K562 (cell line): ENCODE results near the gene TUBB1. TPM values are rescaled to one million over a fixed set of nuclear protein-coding genes. Genes with fewer than 3 reads are reported as not detected.

Source experiments
- BRF1 ChIP-seq: IDR thresholded peaks from 3 replicates; pipeline ENCODE4 v1.6.1; 2011; ENCODE audit warnings: borderline replicate concordance, mild to moderate bottlenecking; ENCODE audit not compliant: insufficient read length; ENCODE audit errors: extremely low read depth
- CBX5 ChIP-seq: IDR thresholded peaks from 2 replicates; pipeline ENCODE4 v1.6.1; 2014; ENCODE audit warnings: low read depth, borderline replicate concordance
- CCAR2 ChIP-seq: fragments of 200-400 bp; formaldehyde crosslinking; IDR thresholded peaks from 2 replicates; pipeline ENCODE4 v1.6.1; 2017; ENCODE audit warnings: mild to moderate bottlenecking, low read depth, low read length
- DPF2 ChIP-seq: fragments of 450-650 bp; IDR thresholded peaks from 2 replicates; pipeline ENCODE4 v1.6.1; 2016
- ETV5 ChIP-seq: sonication (generic); formaldehyde crosslinking; IDR thresholded peaks from 2 replicates; pipeline ENCODE4 v1.4.0; 2020; ENCODE audit warnings: low read depth, mild to moderate bottlenecking, missing genetic modification reagents
- GATAD2B ChIP-seq: fragments of 450-650 bp; IDR thresholded peaks from 2 replicates; pipeline ENCODE4 v1.6.1; 2017; ENCODE audit warnings: mild to moderate bottlenecking, borderline replicate concordance
- MCM5 ChIP-seq: fragments of 450-650 bp; IDR thresholded peaks from 2 replicates; pipeline ENCODE4 v1.6.1; 2016; ENCODE audit warnings: low read depth
- MEF2D ChIP-seq: conservative IDR thresholded peaks from 2 replicates; pipeline ENCODE4 v1.6.1; 2016; ENCODE audit warnings: low read depth, missing genetic modification characterization, missing compliant biosample characterization
- RBM22 ChIP-seq: fragments of 200-400 bp; formaldehyde crosslinking; IDR thresholded peaks from 2 replicates; pipeline ENCODE4 v1.6.1; 2018; ENCODE audit warnings: low read length, low read depth; ENCODE audit not compliant: poor library complexity, severe bottlenecking
- SPI1 ChIP-seq: IDR thresholded peaks from 2 replicates; pipeline ENCODE4 v1.6.1; 2011; ENCODE audit warnings: low read depth, low read length, control low read depth, borderline replicate concordance
- TGIF2 ChIP-seq: sonication (generic); formaldehyde crosslinking; IDR thresholded peaks from 2 replicates; pipeline ENCODE4 v1.8.1; 2022; ENCODE audit warnings: mild to moderate bottlenecking, missing genetic modification reagents, moderate library complexity
- ZNF263 ChIP-seq: sonication (generic); formaldehyde crosslinking; IDR thresholded peaks from 2 replicates; pipeline ENCODE4 v1.8.0; 2022; ENCODE audit warnings: mild to moderate bottlenecking, missing genetic modification reagents, borderline replicate concordance
- ZNF347 ChIP-seq: fragments of 450-650 bp; formaldehyde crosslinking; IDR thresholded peaks from 2 replicates; pipeline ENCODE4 v1.4.0; 2020; ENCODE audit warnings: low read depth, mild to moderate bottlenecking, moderate library complexity
- polyA plus RNA-seq, 8 experiments: library from polyadenylated mRNA; depleted of rRNA in 4 of 8; stranded (reverse) in 5 of 8; unstranded in 3 of 8; fragments of >200 nt; fragmentation: Nextera tagmentation in 2 of 8; fragmentation: Illumina TruSeq in 1 of 8; extraction: Ambion mirVana in 2 of 8; extraction: Trizol in 1 of 8; gene quantifications; 2 replicates each; pipeline versions ENCODE4 v1.2.1 to v1.2.3, GENCODE V29; 2011 to 2014; ENCODE audit warnings: inconsistent platforms in 1 of 8, missing spikeins in 1 of 8
- total RNA-seq, 7 experiments: library from RNA; depleted of rRNA in 6 of 7; stranded (reverse); fragments of >200 nt in 6 of 7; fragmentation: Illumina TruSeq in 2 of 7; extraction: Trizol in 2 of 7; gene quantifications; 2 replicates each; pipeline versions ENCODE4 v1.2.1 to v1.2.3, GENCODE V29; 2011 to 2021; ENCODE audit warnings: low replicate concordance in 1 of 7
- TF ChIP-seq, protein P1 (sequence below), 2 experiments: fragments of 450-650 bp in 1 of 2; sonication (generic) in 1 of 2; formaldehyde crosslinking in 1 of 2; IDR thresholded peaks; 2 replicates each; pipeline versions ENCODE4 v1.7.1 to v1.9.0; 2016 to 2022; ENCODE audit warnings: inconsistent platforms in 1 of 2, mild to moderate bottlenecking in 1 of 2, missing genetic modification reagents in 1 of 2
- TF ChIP-seq, protein P2 (sequence below), 2 experiments: fragments of 250-450 bp in 1 of 2; fragments of 450-650 bp in 1 of 2; sonication (Bioruptor Pico) in 1 of 2; IDR thresholded peaks; 2 replicates each; pipeline versions ENCODE4 v1.6.1 to v1.8.0; 2016 to 2021; ENCODE audit warnings: mild to moderate bottlenecking in 2 of 2, moderate library complexity in 2 of 2, missing compliant biosample characterization in 1 of 2, missing genetic modification characterization in 1 of 2
- TF ChIP-seq, protein P3 (sequence below): sonication (generic); formaldehyde crosslinking; IDR thresholded peaks from 2 replicates; pipeline ENCODE4 v1.8.1; 2023; ENCODE audit warnings: mild to moderate bottlenecking, missing genetic modification reagents, moderate library complexity

TUBB1 gene
- total and polyA plus RNA-seq, 9 of the 15 experiments (the other 6 are each of a cell fraction or from before 2014, with no cell fraction given) = 1.5 to 3.9 (median 2.4) TPM

DNA sequence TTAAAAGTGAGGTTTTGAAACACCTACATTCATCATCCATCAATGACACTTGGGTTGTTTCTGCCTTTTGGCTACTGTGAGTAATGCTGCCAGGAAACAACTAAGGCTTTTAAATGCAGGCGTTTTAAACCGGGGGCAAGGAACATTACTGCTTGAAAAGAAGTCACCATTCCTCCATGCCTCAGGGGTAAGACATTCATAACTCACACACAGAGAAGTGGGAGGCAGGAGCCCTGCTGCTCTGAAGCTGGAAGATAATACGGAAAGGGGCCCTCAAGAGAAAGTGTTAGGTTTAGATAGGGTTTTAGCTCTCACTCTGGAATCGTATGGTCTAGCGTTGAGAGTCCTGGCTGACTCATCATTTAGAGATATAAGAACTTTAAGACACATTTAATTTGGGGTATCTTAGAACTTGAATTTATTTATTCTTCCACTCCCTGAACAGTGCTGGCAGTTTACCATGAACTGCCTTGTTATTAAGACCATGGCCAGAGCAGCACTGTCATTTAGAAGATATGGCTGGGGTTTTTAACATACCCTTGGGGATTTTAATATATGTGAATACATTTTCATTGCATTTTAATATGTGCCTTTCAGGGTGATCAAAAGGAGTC, 1.8 kb downstream of the TUBB1 start (continued):
- TF ChIP-seq, protein P1, sequence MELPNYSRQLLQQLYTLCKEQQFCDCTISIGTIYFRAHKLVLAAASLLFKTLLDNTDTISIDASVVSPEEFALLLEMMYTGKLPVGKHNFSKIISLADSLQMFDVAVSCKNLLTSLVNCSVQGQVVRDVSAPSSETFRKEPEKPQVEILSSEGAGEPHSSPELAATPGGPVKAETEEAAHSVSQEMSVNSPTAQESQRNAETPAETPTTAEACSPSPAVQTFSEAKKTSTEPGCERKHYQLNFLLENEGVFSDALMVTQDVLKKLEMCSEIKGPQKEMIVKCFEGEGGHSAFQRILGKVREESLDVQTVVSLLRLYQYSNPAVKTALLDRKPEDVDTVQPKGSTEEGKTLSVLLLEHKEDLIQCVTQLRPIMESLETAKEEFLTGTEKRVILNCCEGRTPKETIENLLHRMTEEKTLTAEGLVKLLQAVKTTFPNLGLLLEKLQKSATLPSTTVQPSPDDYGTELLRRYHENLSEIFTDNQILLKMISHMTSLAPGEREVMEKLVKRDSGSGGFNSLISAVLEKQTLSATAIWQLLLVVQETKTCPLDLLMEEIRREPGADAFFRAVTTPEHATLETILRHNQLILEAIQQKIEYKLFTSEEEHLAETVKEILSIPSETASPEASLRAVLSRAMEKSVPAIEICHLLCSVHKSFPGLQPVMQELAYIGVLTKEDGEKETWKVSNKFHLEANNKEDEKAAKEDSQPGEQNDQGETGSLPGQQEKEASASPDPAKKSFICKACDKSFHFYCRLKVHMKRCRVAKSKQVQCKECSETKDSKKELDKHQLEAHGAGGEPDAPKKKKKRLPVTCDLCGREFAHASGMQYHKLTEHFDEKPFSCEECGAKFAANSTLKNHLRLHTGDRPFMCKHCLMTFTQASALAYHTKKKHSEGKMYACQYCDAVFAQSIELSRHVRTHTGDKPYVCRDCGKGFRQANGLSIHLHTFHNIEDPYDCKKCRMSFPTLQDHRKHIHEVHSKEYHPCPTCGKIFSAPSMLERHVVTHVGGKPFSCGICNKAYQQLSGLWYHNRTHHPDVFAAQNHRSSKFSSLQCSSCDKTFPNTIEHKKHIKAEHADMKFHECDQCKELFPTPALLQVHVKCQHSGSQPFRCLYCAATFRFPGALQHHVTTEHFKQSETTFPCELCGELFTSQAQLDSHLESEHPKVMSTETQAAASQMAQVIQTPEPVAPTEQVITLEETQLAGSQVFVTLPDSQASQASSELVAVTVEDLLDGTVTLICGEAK (IDR thresholded peaks at IDR 0.05) = peak; percentile 46; the same call in 1 of the 2 replicates
- TF ChIP-seq, protein P1 (CRISPR knock-in tag; IDR thresholded peaks at IDR 0.05) = no peak
- TF ChIP-seq, protein P2, sequence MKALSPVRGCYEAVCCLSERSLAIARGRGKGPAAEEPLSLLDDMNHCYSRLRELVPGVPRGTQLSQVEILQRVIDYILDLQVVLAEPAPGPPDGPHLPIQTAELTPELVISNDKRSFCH (CRISPR knock-in tag; IDR thresholded peaks at IDR 0.05) = no peak
- TF ChIP-seq, protein P2 (tag; IDR thresholded peaks at IDR 0.05) = no peak
- no peak for TF ChIP-seq CBX5
- peak; percentile 69 for TF ChIP-seq MEF2D (tag)
- no peak for TF ChIP-seq TGIF2 (CRISPR knock-in tag)
- no peak for TF ChIP-seq ZNF263 (CRISPR knock-in tag)
- no peak for TF ChIP-seq CCAR2
- no peak for TF ChIP-seq RBM22
- TF ChIP-seq ZNF347 = no peak
- TF ChIP-seq MCM5 = no peak
- TF ChIP-seq GATAD2B = no peak
- TF ChIP-seq, protein P3, sequence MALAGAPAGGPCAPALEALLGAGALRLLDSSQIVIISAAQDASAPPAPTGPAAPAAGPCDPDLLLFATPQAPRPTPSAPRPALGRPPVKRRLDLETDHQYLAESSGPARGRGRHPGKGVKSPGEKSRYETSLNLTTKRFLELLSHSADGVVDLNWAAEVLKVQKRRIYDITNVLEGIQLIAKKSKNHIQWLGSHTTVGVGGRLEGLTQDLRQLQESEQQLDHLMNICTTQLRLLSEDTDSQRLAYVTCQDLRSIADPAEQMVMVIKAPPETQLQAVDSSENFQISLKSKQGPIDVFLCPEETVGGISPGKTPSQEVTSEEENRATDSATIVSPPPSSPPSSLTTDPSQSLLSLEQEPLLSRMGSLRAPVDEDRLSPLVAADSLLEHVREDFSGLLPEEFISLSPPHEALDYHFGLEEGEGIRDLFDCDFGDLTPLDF = no peak
- no peak for TF ChIP-seq ETV5 (CRISPR knock-in tag)
- TF ChIP-seq BRF1 = no peak
- TF ChIP-seq DPF2 = peak; percentile 100
- TF ChIP-seq SPI1 = peak; percentile 34; the same call in 1 of the 2 replicates
